Heart left ventricle (tissue), 16 donors: Measurements from ENCODE around the gene RNASE8. TPM values are rescaled to one million over a fixed set of nuclear protein-coding genes. Genes with fewer than 3 reads are reported as not detected.

Experiments used
- ATAC-seq, 4 donors: fragments of 200-7000 bp; cut with Tn5 transposase; one replicate each; pipeline ENCODE4 v1.9.1; 2020 to 2022; ENCODE audit warnings: moderate library complexity in 4 of 4, mild to moderate bottlenecking in 3 of 4, moderate number of reproducible peaks in 1 of 4
- DNase-seq, 5 donors: peaks; one replicate each; pipeline ENCODE4 v3.0.0-alpha.2; 2020
- H3K27ac ChIP-seq, 12 donors: fragments of 200-600 bp; sonication (generic) in 4 of 12; one replicate each; pipeline versions ENCODE4 v1.5.0 to v1.8.0; 2016 to 2022; ENCODE audit warnings: mild to moderate bottlenecking in 2 of 12
- H3K27me3 ChIP-seq, 9 donors: fragments of 200-600 bp; sonication (generic) in 2 of 9; one replicate each; pipeline versions ENCODE4 v1.5.1 to v1.8.0; 2016 to 2022; ENCODE audit warnings: mild to moderate bottlenecking in 3 of 9
- H3K36me3 ChIP-seq, 9 donors: fragments of 200-600 bp; sonication (generic) in 2 of 9; one replicate each; pipeline versions ENCODE4 v1.5.0 to v1.8.0; 2018 to 2022; ENCODE audit warnings: mild to moderate bottlenecking in 2 of 9
- H3K4me1 ChIP-seq, 12 donors: fragments of 200-600 bp; sonication (generic) in 4 of 12; one replicate each; pipeline versions ENCODE4 v1.5.0 to v1.8.0; 2016 to 2022; ENCODE audit warnings: mild to moderate bottlenecking in 3 of 12
- H3K4me3 ChIP-seq, 12 donors: fragments of 200-600 bp; sonication (generic) in 4 of 12; one replicate each; pipeline versions ENCODE4 v1.5.0 to v1.8.0; 2017 to 2022; ENCODE audit warnings: mild to moderate bottlenecking in 9 of 12, moderate library complexity in 4 of 12
- H3K9me3 ChIP-seq, 12 donors: fragments of 200-600 bp; sonication (generic) in 4 of 12; one replicate each; pipeline versions ENCODE4 v1.5.0 to v1.8.0; 2016 to 2022; ENCODE audit warnings: mild to moderate bottlenecking in 1 of 12
- CTCF ChIP-seq, 12 donors: fragments of 200-600 bp; sonication (generic) in 4 of 12; IDR thresholded peaks; one replicate each; pipeline versions ENCODE4 v1.5.0 to v1.8.0; 2018 to 2022; ENCODE audit warnings: antibody characterized with exemption in 12 of 12, mild to moderate bottlenecking in 5 of 12
- POLR2A ChIP-seq, 2 donors: fragments of 450-650 bp; IDR thresholded peaks; one replicate each; pipeline ENCODE4 v1.6.1; 2017; ENCODE audit warnings: antibody characterized with exemption in 2 of 2, mild to moderate bottlenecking in 2 of 2, moderate library complexity in 2 of 2
- WGBS, 4 donors: extraction: QIAGEN DNeasy Blood & Tissue Kit in 2 of 4; methylation state at CpG; one replicate each; pipeline versions ENCODE4 v1.1.5 to v1.1.7; 2013 to 2018; 5-methylcytosine and 5-hydroxymethylcytosine counted together
- intact Hi-C, 10 donors: fragments of 100-400 bp; cut with DNase I; formaldehyde crosslinking; loops; one replicate each; pipeline versions ENCODE4 v1.11.1 to v1.14.2; 2022
- polyA plus RNA-seq, 2 donors: library from polyadenylated mRNA; stranded (reverse); fragments of 200-250 nt; gene quantifications; one replicate each; pipeline ENCODE4 v1.2.3, GENCODE V29; 2013
- total RNA-seq, 9 donors: library from RNA; depleted of rRNA in 2 of 9; stranded (reverse); fragments of >200 nt in 2 of 9; fragmentation: NEBNext Ultra II Directional in 3 of 9; extraction: Animal tissue kit (Norgen Biotek cat#: 25700) in 3 of 9; gene quantifications; one replicate each; pipeline versions ENCODE4 v1.1.0 to v1.2.4, GENCODE V29; 2016 to 2023
- donor health status: ischemic (EF 13 %, LVEDD 7.1; RV severe dilation, severe dysfunction).
- donor health status: healthy with polysubstance abuse.
- donor health status: DM: no; HTN: yes; CAD: no.
- donor health status: DM: no; HTN: no; CAD: no.
- donor health status: ischemic (EF 25% LVEDD 6.9; RV normal size, moderate dysfunction).
- donor health status: ischemic (EF 25% LVEDD 5.7; RV mildly dilated, moderate dysfunction).
- donor health status: healthy.
- donor health status: DM: yes; HTN: yes; CAD: no.
- donor health status: ischemic (EF 35%, LVEDD 5.7; RV mildly dilated, moderate dysfunction).
- donor health status: nonischemic (EF 11% LVEDD 7.7; RV severe dilation, severe dysfunction).
- donor health status: DM: yes; HTN: yes; CAD: no.
- donor health status: PGD.
- donor health status: ischemic (EF 29% LVEDD 5.4; RV normal size, mild dysfunction).
- donor health status: nonischemic (EF 23%, LVEDD 6.1; RV moderate dilation, normal function).

The RNASE8 gene
- total and polyA plus RNA-seq, 11 donors, result not detected

- intact Hi-C loops, result no loop called here
- TF ChIP-seq POLR2A (IDR thresholded peaks at IDR 0.05), result no peak
- TF ChIP-seq CTCF (IDR thresholded peaks at IDR 0.05), result no peak
- WGBS, 4 donors, result 85 to 88% (median 87%) methylated on average over 3 of the region's 3 CpGs
Observed at GRCh38 chr14:21050597-21050996, 7.0 kb upstream of the RNASE8 start.

GRCh38 chr14:21053184-21054122, 4.2 kb upstream of the RNASE8 start:
- DNase-seq, result no peak

More at GRCh38 chr14:21050597-21050996, 7.0 kb upstream of the RNASE8 start:
- Histone ChIP-seq H3K27me3 (no peaks in the 10 kb centered on the region), H3K9me3 (no peaks in the 10 kb centered on the region), H3K27ac (no peak overlapping the region), H3K4me3 (no peak overlapping the region), H3K4me1 (peaks cover 0 to 14% (median 0%) of the 10 kb centered on the region in 12 donors), H3K36me3 (no peaks in the 10 kb centered on the region)
- ATAC-seq, result no peak
- DNase-seq, result no peak

GRCh38 chr14:21054123-21054767, 3.4 kb upstream of the RNASE8 start:
- peak in 1 of 4 donors; percentile 27 for ATAC-seq
- 80 to 83% (median 81%) methylated on average over 3 of the region's 3 CpGs for WGBS, 4 donors

More at GRCh38 chr14:21053184-21054122, 4.2 kb upstream of the RNASE8 start:
- Histone ChIP-seq H3K4me3 (no peak overlapping the region), H3K27ac (no peak overlapping the region), H3K27me3 (no peaks in the 10 kb centered on the region), H3K36me3 (no peaks in the 10 kb centered on the region), H3K4me1 (peaks cover 0 to 7% (median 0%) of the 10 kb centered on the region in 12 donors), H3K9me3 (no peaks in the 10 kb centered on the region)
- no peak for TF ChIP-seq POLR2A (IDR thresholded peaks at IDR 0.05)
- 91 to 96% (median 95%) methylated on average over 20 of the region's 20 CpGs for WGBS, 4 donors
- intact Hi-C loops, result no loop called here
- ATAC-seq, result no peak

GRCh38 chr14:21054768-21055145, 2.9 kb upstream of the RNASE8 start:
- Histone ChIP-seq H3K27me3 (no peaks in the 10 kb centered on the region), H3K27ac (no peak overlapping the region), H3K9me3 (no peaks in the 10 kb centered on the region), H3K36me3 (no peaks in the 10 kb centered on the region), H3K4me3 (no peak overlapping the region), H3K4me1 (peaks cover 0 to 5% (median 0%) of the 10 kb centered on the region in 12 donors)
- intact Hi-C loops, result loop anchor here in 1 of 10 donors (5.0 kb wide), 1 partner anchor 42 kb away; no protein-coding TSS in a partner anchor
- WGBS, 4 donors, result 78 to 97% (median 89%) methylated on average over 4 of the region's 4 CpGs
- DNase-seq, result no peak
- no peak for ATAC-seq
- TF ChIP-seq POLR2A (IDR thresholded peaks at IDR 0.05) (no peak), CTCF (IDR thresholded peaks at IDR 0.05) (no peak)

More at GRCh38 chr14:21054123-21054767, 3.4 kb upstream of the RNASE8 start:
- Histone ChIP-seq H3K27me3 (no peaks in the 10 kb centered on the region), H3K4me1 (peaks cover 0 to 5% (median 0%) of the 10 kb centered on the region in 12 donors), H3K9me3 (no peaks in the 10 kb centered on the region), H3K36me3 (no peaks in the 10 kb centered on the region), H3K27ac (no peak overlapping the region), H3K4me3 (no peak overlapping the region)
- TF ChIP-seq POLR2A (IDR thresholded peaks at IDR 0.05) (no peak), CTCF (IDR thresholded peaks at IDR 0.05) (no peak)
- DNase-seq, result no peak
- intact Hi-C loops, result no loop called here
